C4-2B (cell line): ENCODE results near the gene HPCAL1.
A peak's percentile ranks its signal among the peaks of the same experiment; 100 is the strongest.
"Not testable (repeated sequence)": the region's sequence is repeated elsewhere in the genome, so short reads cannot be mapped to it uniquely, and the experiment has no call there.

ENCODE experiments used
- H3K27ac ChIP-seq: fragments of 450-650 bp; 2 replicates; pipeline ENCODE4 v1.5.1; 2017
- ZFX ChIP-seq: fragments of 450-650 bp; IDR thresholded peaks from 2 replicates; pipeline ENCODE4 v1.6.1; 2017
- TF ChIP-seq, protein P1 (sequence below): fragments of 450-650 bp; conservative IDR thresholded peaks from 2 replicates; pipeline ENCODE4 v1.5.1; 2017; ENCODE audit warnings: mild to moderate bottlenecking

HPCAL1 gene

DNA sequence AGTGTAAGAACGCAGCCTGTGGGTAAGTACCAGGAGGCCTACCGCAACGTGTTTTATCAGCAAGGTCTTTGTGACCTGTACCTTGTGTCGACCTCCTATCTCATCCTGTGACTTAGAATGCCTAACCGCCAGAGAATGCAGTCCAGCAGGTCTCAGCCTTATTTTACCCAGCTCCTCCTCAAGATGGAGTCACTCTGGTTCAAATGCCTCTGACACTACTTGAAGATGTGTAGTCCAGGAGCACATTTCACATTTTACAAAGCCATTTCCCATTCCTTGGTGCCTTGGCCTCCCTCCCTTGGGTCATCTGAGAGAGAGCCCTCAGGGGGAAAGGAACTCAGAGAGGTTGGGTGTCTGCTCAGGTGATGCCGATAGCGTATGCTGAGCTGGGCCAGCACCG lies 6.6 kb upstream of the HPCAL1 start:
- no peak for TF ChIP-seq ZFX
- TF ChIP-seq, protein P1, sequence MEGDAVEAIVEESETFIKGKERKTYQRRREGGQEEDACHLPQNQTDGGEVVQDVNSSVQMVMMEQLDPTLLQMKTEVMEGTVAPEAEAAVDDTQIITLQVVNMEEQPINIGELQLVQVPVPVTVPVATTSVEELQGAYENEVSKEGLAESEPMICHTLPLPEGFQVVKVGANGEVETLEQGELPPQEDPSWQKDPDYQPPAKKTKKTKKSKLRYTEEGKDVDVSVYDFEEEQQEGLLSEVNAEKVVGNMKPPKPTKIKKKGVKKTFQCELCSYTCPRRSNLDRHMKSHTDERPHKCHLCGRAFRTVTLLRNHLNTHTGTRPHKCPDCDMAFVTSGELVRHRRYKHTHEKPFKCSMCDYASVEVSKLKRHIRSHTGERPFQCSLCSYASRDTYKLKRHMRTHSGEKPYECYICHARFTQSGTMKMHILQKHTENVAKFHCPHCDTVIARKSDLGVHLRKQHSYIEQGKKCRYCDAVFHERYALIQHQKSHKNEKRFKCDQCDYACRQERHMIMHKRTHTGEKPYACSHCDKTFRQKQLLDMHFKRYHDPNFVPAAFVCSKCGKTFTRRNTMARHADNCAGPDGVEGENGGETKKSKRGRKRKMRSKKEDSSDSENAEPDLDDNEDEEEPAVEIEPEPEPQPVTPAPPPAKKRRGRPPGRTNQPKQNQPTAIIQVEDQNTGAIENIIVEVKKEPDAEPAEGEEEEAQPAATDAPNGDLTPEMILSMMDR: no peak
- no peak overlapping the region for H3K27ac ChIP-seq

DNA sequence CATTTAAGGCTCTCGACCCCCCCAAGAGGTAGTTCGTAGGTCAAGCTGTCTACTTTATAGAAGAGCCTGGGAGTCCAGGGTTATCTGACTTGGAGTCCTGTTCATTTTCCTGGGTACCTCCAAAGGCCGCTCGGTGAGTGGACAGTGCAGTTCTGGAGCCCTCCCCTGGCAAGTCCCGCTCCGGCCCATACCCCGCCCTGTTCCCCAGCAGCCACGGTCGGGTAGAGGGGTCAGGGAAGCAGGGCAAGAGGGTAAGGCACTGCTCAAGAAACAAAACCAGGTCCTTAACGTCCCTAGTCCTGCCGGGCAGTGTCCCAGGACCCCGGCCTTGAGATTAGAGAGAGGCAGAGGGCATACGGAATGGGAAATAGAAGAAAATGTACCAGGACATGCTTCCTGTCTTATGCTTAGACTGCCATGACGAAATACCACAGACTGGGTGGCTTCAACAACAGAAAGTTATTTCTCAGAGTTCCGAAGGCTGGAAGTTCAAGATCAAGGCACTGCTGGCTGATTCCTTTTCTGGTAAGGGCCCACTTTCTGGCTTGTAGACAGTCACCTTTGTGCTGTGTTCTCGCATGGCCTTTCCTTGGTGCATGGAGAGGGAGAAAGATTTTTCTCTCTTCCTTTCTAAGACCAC lies 5.4 kb upstream of the HPCAL1 start:
- no peak overlapping the region for H3K27ac ChIP-seq
- TF ChIP-seq ZFX: no peak
- TF ChIP-seq, protein P1: no peak

DNA sequence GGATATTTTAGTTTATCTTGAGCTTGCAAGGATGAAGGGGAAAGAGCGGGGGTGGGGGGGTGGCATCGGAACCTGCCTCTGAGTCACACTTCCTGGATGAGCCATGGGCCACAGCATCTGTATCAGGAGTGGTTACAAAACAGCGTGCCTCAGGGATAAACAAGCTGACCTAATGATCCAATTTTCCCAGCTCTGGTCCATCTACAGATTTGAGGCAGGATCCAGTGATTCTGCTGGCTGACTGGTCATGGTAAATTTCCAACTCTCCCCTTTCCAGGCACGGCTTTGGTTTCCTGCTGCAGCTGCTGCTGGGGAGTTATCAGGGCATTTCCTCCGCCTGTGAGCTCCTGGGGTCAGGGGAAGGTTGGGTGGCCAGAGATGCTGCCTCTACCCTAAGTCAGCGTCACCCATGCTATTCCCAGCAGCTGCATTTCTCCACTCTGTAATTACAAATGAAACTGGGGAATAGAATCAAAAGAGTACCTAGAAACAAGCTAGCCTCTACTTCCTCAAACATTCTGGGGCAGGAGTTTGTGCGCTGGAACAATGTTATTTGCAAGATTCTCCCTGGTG lies 4.7 kb upstream of the HPCAL1 start:
- TF ChIP-seq, protein P1: no peak
- TF ChIP-seq ZFX: no peak
- H3K27ac ChIP-seq: no peak overlapping the region

DNA sequence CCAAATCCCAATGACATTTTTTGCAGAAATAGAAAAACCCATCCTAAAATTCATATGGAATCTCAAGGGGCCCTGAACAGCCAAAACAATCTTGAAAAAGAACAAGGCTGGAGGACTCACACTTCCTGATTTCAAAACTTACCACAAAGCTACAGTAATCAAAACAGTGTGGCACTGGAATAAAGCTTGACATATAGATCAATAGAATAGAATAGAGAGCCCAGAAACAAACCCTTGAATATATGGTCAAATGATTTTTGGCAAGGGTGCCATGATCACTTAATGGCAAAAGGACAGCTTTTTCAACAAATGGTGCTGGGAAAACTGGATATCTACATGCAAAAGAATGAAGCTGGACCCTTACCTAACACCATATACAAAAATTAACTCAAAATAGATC lies 3.9 kb upstream of the HPCAL1 start:
- not testable (repeated sequence) for H3K27ac ChIP-seq

DNA sequence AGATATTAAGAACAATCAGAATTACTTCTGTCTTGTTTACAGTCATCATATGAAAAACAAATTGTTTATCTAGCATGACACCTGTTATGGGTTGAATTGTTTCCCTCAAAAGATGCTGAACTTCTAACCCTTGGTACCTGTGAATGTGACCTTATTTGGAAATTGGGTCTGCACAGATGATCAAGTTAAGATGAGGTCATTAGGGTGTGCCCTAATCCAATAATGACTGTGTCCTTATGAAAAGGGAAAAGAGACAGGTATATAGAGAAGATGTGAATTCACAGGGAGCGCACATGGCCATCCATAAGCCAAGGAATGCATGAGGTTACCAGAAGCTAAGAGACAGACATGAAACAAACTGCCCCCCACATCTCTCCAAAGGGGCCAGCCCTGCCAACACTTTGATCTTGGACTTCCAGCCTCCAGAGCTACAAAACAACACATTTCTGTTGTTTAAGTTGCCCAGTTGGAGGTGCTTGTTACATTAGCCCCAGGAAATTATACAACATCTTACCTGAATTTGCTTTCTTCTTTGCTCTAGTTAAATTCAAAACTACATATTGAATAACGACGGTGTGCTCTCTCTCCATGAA lies 2.3 kb upstream of the HPCAL1 start:
- no peak overlapping the region for H3K27ac ChIP-seq
- TF ChIP-seq ZFX: no peak
- TF ChIP-seq, protein P1: no peak

DNA sequence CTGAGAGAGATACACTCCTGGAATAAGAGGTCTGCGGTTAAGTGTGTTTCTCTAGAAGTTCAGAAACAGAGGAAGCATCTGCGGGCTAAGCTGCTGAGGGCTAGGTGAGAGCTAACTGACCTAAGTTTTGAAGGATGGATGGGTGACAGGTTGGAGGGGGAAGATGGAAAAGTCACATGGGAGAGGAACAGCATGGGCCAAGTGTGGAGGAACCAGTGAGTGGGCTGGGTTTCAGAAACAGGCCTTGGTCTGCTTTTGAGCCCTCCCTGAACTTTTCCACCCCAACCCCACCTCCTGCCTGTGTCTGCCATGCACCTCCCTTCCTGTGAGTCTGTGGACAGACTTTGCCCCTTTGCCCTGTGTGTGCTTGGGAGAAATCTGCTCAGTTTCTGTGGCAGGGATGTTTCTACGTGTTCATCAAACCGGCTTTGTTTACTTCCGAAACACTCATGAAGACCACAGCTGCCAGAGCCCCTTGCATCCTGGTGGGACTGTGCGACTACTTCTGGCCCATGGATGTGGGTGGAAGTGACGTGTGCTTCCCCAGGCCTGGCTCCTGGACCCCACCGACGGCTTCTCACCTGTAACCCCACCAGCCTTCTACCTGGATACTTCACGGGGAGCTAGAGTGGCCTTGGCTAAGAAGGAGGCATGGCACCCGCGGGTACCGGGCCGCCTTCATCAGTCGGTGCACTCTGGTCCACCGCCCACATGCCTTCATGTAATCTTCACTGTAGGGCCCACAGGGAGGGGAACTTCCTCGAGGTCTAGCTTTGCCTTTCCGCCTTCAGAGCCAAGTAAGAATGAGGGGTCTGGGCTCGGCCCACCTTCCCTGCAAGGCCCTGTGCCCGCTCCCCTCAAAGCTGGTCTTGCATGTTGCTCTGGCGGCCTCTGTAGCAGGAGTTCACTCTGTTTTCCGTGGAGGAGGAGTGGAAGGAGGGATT lies 1.4 kb upstream of the HPCAL1 start:
- TF ChIP-seq ZFX: no peak
- TF ChIP-seq, protein P1: no peak
- H3K27ac ChIP-seq: peak overlapping the region; percentile 71; the same call in 1 of the 2 replicates

DNA sequence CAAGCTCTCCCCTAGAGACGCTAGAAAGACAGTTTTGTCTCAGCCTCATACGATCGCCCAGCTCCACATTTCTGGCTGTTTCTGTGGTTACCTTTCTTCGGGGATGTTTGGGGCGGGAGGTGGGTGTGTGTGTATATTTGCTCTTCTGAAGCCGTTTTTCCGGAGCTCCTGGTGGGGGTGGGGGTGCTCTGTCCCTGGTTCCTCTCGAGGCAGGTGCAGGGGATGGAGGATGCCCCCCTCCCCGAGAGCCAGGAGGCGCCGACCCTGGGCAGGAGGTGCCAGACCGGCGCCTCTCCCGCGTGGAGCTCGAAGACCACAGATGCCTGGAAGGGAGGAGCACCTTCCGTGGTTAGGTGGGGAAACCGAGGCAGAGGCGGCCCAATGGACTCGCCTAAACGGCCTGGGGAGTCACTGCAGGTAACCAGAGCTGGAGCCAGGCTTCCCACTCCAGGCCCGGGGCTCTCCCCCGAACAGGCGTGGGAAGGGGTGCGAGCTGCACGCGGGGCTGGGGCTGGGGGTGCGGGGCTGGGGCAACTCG lies 694 bp upstream of the HPCAL1 start:
- peak overlapping the region; percentile 71 for H3K27ac ChIP-seq
- no peak for TF ChIP-seq ZFX
- TF ChIP-seq, protein P1: no peak
